ENCODE measurements around the gene SLIT3. TPM values are rescaled to one million over a fixed set of nuclear protein-coding genes. Genes with fewer than 3 reads are reported as not detected.

Gene SLIT3
- total and polyA plus RNA-seq, 2 donors from 2014 or later: 14.5 to 54.1 TPM

GRCh38 chr5:169151051-169151805 is 149.7 kb downstream of the SLIT3 start:
- peaks cover 0 to 2% (median 0%) of the 10 kb centered on the region in 3 donors for H3K4me1 ChIP-seq (ENCODE audit: control insufficient read depth in 2 of 3, insufficient read depth in 2 of 3, low read depth in 1 of 3, low read length in 3 of 3)
- H3K36me3 ChIP-seq (ENCODE audit: control insufficient read depth in 2 of 3, insufficient read depth in 3 of 3, low read length in 3 of 3): no peaks in the 10 kb centered on the region
- H3K27ac ChIP-seq (ENCODE audit: low read depth in 2 of 2, low read length in 2 of 2): no peak overlapping the region
- intact Hi-C loops (cut with DNase I): no loop called here
- H3K9me3 ChIP-seq (ENCODE audit: control insufficient read depth in 2 of 3, insufficient read depth in 1 of 3, low read length in 3 of 3): no peaks in the 10 kb centered on the region
- DNase-seq (no peak), FAIRE-seq (no peak)
- TF ChIP-seq CTCF (IDR thresholded peaks at IDR 0.05; ENCODE audit: borderline replicate concordance, extremely low read depth, insufficient read depth): no peak
- no peaks in the 10 kb centered on the region for H3K27me3 ChIP-seq (ENCODE audit: control insufficient read depth, insufficient read depth, low read length)
- no peak overlapping the region for H3K4me3 ChIP-seq (ENCODE audit: low read length in 3 of 3)
- H3K9ac ChIP-seq (ENCODE audit: low read length in 3 of 3): no peak overlapping the region

GRCh38 chr5:169150108-169150507 is 150.8 kb downstream of the SLIT3 start:
- Histone ChIP-seq H3K9me3 (ENCODE audit: control insufficient read depth in 2 of 3, insufficient read depth in 1 of 3, low read length in 3 of 3) (no peaks in the 10 kb centered on the region), H3K36me3 (ENCODE audit: control insufficient read depth in 2 of 3, insufficient read depth in 3 of 3, low read length in 3 of 3) (no peaks in the 10 kb centered on the region), H3K4me3 (ENCODE audit: low read length in 3 of 3) (no peak overlapping the region), H3K4me1 (ENCODE audit: control insufficient read depth in 2 of 3, insufficient read depth in 2 of 3, low read depth in 1 of 3, low read length in 3 of 3) (peaks cover 0 to 2% (median 0%) of the 10 kb centered on the region in 3 donors), H3K27ac (ENCODE audit: low read depth in 2 of 2, low read length in 2 of 2) (no peak overlapping the region), H3K9ac (ENCODE audit: low read length in 3 of 3) (no peak overlapping the region), H3K27me3 (ENCODE audit: control insufficient read depth, insufficient read depth, low read length) (no peaks in the 10 kb centered on the region)
- intact Hi-C loops (cut with DNase I): no loop called here
- no peak for TF ChIP-seq CTCF (IDR thresholded peaks at IDR 0.05; ENCODE audit: borderline replicate concordance, extremely low read depth, insufficient read depth)
- FAIRE-seq: no peak
- DNase-seq: no peak

- H3K4me1 ChIP-seq (ENCODE audit: control insufficient read depth in 2 of 3, insufficient read depth in 2 of 3, low read depth in 1 of 3, low read length in 3 of 3): peaks cover 0 to 2% (median 0%) of the 10 kb centered on the region in 3 donors
- no peaks in the 10 kb centered on the region for H3K36me3 ChIP-seq (ENCODE audit: control insufficient read depth in 2 of 3, insufficient read depth in 3 of 3, low read length in 3 of 3)
- DNase-seq (peak in 1 of 5 donors; percentile 50), FAIRE-seq (no peak)
- intact Hi-C loops (cut with DNase I): no loop called here
- no peak overlapping the region for H3K9ac ChIP-seq (ENCODE audit: low read length in 3 of 3)
- no peaks in the 10 kb centered on the region for H3K9me3 ChIP-seq (ENCODE audit: control insufficient read depth in 2 of 3, insufficient read depth in 1 of 3, low read length in 3 of 3)
- TF ChIP-seq CTCF (IDR thresholded peaks at IDR 0.05; ENCODE audit: borderline replicate concordance, extremely low read depth, insufficient read depth): no peak
- no peak overlapping the region for H3K27ac ChIP-seq (ENCODE audit: low read depth in 2 of 2, low read length in 2 of 2)
- no peaks in the 10 kb centered on the region for H3K27me3 ChIP-seq (ENCODE audit: control insufficient read depth, insufficient read depth, low read length)
- H3K4me3 ChIP-seq (ENCODE audit: low read length in 3 of 3): no peak overlapping the region
Measured at GRCh38 chr5:169149317-169149716, 151.6 kb downstream of the SLIT3 start.
